Measurements from ENCODE around the gene PCDH9. TPM values are rescaled to one million over a fixed set of nuclear protein-coding genes. Genes with fewer than 3 reads are reported as not detected.

The PCDH9 gene
- total and polyA plus RNA-seq, 2 of the 4 experiments (the other 2 are of a cell fraction): 2.2 to 10.2 TPM

DNA sequence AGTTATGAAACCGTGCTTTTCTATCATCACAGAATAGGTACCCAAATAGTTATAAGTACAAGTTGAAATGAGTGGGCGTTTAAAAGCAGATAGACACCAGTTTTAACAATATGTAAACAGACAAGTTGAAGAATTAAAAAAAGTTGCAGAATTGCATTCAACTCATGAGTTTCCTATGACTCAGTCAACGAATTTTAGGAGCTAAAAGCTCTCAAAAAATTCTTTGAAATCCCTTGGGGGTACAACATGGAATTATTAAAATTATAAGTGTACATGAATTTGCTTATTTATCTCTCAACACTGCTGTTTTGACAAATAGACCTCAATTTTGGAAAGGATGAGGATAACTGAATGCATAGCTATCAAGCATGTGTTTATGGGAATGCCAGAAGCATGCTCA, 693.4 kb downstream of the PCDH9 start:
- Histone ChIP-seq H4K91ac (ENCODE audit: insufficient read depth, low read depth, low read length) (no peak overlapping the region), H3K36me3 (ENCODE audit: control insufficient read depth, insufficient read depth, low read length) (no peaks in the 10 kb centered on the region), H3K9me1 (ENCODE audit: insufficient read depth, low read length) (no peaks in the 10 kb centered on the region), H3K23ac (ENCODE audit: low read depth, low read length) (no peak overlapping the region), H3K27me3 (ENCODE audit: control insufficient read depth, insufficient read depth, low read length) (no peaks in the 10 kb centered on the region), H2BK120ac (ENCODE audit: low read depth, low read length) (peak overlapping the region; percentile 51; the same call in 1 of the 2 replicates), H4K5ac (ENCODE audit: low read depth, low read length) (peak overlapping the region; percentile 16; the same call in 1 of the 2 replicates), H4K20me1 (ENCODE audit: insufficient read depth, low read length) (no peaks in the 10 kb centered on the region), H2AK5ac (ENCODE audit: low read depth, low read length) (no peak overlapping the region), H3K56ac (ENCODE audit: extremely low read depth, insufficient read depth, low read length) (no peak overlapping the region), H4K8ac (ENCODE audit: low read depth in 2 of 2, low read length in 2 of 2) (no peak overlapping the region), H3K79me1 (ENCODE audit: low read depth in 1 of 2, low read length in 2 of 2) (no peaks in the 10 kb centered on the region), H3K9ac (ENCODE audit: low read depth, low read length) (no peak overlapping the region), H2AFZ (replicated peaks; ENCODE audit: low read length, poor library complexity) (no peak overlapping the region), H3K14ac (replicated peaks; ENCODE audit: low read depth, low read length) (peak overlapping the region; percentile 48), H3K4me3 (ENCODE audit: insufficient read depth, low read depth, low read length) (no peak overlapping the region), H2BK15ac (ENCODE audit: low read depth, low read length) (no peak overlapping the region), H3K27ac (ENCODE audit: insufficient read depth, low read length) (no peak overlapping the region), H3K4me1 (ENCODE audit: control insufficient read depth, insufficient read depth, low read length) (peaks cover 8% of the 10 kb centered on the region; the same call in 1 of the 2 replicates), H2BK5ac (ENCODE audit: low read depth, low read length, poor library complexity, severe bottlenecking) (peak overlapping the region; percentile 59), H3K4me2 (ENCODE audit: low read depth, low read length) (peak overlapping the region; percentile 51; the same call in 1 of the 2 replicates), H3K4ac (ENCODE audit: low read depth, low read length) (peak overlapping the region; percentile 68; the same call in 1 of the 2 replicates), H2BK20ac (ENCODE audit: low read depth, low read length) (peak overlapping the region; percentile 77), H2AK9ac (replicated peaks; ENCODE audit: low read depth, low read length, poor library complexity) (no peak overlapping the region), H3K18ac (ENCODE audit: low read depth, low read length) (peak overlapping the region; percentile 93; the same call in 1 of the 2 replicates), H3K9me3 (ENCODE audit: control insufficient read depth, insufficient read depth, low read length) (peaks cover 2% of the 10 kb centered on the region; the same call in 1 of the 2 replicates)
- in situ Hi-C loops (cut with MboI; ENCODE audit: low sequenced_read_pairs) (no loop called here), dilution Hi-C loops (cut with HindIII; ENCODE audit: low sequenced_read_pairs, unreplicated experiment) (no loop called here), intact Hi-C loops (cut with micrococcal nuclease) (no loop called here)
- ChIA-PET POLR2A (ENCODE audit: unreplicated experiment) (no interaction called here), CTCF (no interaction called here)
- no CpG with 5 or more reads among the region's 3 CpGs for WGBS, 2 experiments (ENCODE audit: extremely low coverage in 2 of 2, insufficient read length in 1 of 2)
- ATAC-seq (ENCODE audit: low read depth) (no peak), DNase-seq (no peak)
- TF ChIP-seq NFE2L2 (IDR thresholded peaks at IDR 0.05; ENCODE audit: low read depth, low read length) (no peak), USF2 (IDR thresholded peaks at IDR 0.05; ENCODE audit: low read depth, low read length) (no peak), POLR2A (IDR thresholded peaks at IDR 0.05; ENCODE audit: low read depth, low read length) (no peak), MAZ (IDR thresholded peaks at IDR 0.05; ENCODE audit: borderline replicate concordance, low read depth, low read length) (no peak), RAD21 (IDR thresholded peaks at IDR 0.05; ENCODE audit: low read length) (no peak), MXI1 (IDR thresholded peaks at IDR 0.05; ENCODE audit: borderline replicate concordance, low read depth, low read length) (no peak), FOS (IDR thresholded peaks at IDR 0.05; ENCODE audit: low read depth, low read length) (no peak), CEBPB (IDR thresholded peaks at IDR 0.05; ENCODE audit: low read depth, low read length) (no peak), RCOR1 (IDR thresholded peaks at IDR 0.05; ENCODE audit: insufficient replicate concordance, low read length) (no peak), MAFK (IDR thresholded peaks at IDR 0.05; ENCODE audit: low read depth, low read length) (no peak), SMC3 (IDR thresholded peaks at IDR 0.05; ENCODE audit: low read depth, low read length) (no peak), RFX5 (IDR thresholded peaks at IDR 0.05; ENCODE audit: low read depth, low read length) (no peak)
- TF ChIP-seq, protein P1, sequence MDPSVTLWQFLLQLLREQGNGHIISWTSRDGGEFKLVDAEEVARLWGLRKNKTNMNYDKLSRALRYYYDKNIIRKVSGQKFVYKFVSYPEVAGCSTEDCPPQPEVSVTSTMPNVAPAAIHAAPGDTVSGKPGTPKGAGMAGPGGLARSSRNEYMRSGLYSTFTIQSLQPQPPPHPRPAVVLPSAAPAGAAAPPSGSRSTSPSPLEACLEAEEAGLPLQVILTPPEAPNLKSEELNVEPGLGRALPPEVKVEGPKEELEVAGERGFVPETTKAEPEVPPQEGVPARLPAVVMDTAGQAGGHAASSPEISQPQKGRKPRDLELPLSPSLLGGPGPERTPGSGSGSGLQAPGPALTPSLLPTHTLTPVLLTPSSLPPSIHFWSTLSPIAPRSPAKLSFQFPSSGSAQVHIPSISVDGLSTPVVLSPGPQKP (IDR thresholded peaks at IDR 0.05; ENCODE audit: borderline replicate concordance, low read depth, low read length): no peak
- no TSS peak for BruUV-seq (replicated peaks)

All from IMR-90 (cell line).